HepG2 (cell line): ENCODE data around the gene NFE2L1. TPM values are rescaled to one million over a fixed set of nuclear protein-coding genes. Genes with fewer than 3 reads are reported as not detected.

Experiments used
- CREB3 ChIP-seq: sonication (generic); formaldehyde crosslinking; IDR thresholded peaks from 2 replicates; pipeline ENCODE4 v1.5.0; 2020; ENCODE audit warnings: missing genetic modification reagents
- GATAD1 ChIP-seq: IDR thresholded peaks from 2 replicates; pipeline ENCODE4 v1.6.1; 2016; ENCODE audit warnings: missing genetic modification reagents, missing compliant biosample characterization
- HMG20A ChIP-seq: IDR thresholded peaks from 2 replicates; pipeline ENCODE4 v1.6.1; 2016; ENCODE audit warnings: borderline replicate concordance
- KDM6A ChIP-seq: IDR thresholded peaks from 2 replicates; pipeline ENCODE4 v1.6.1; 2016; ENCODE audit warnings: low read depth
- NFYC ChIP-seq: IDR thresholded peaks from 2 replicates; pipeline ENCODE4 v1.6.1; 2016; ENCODE audit warnings: missing genetic modification reagents, missing compliant biosample characterization
- PAWR ChIP-seq: sonication (generic); formaldehyde crosslinking; IDR thresholded peaks from 2 replicates; pipeline ENCODE4 v1.4.0; 2020; ENCODE audit warnings: missing genetic modification reagents, mild to moderate bottlenecking, borderline replicate concordance
- SOX13 ChIP-seq, 3 experiments: fragments of 450-650 bp in 1 of 3; sonication (generic) in 1 of 3; formaldehyde crosslinking in 1 of 3; IDR thresholded peaks in 2 of 3; conservative IDR thresholded peaks in 1 of 3; 2 replicates each; pipeline versions ENCODE4 v1.5.0 to v1.6.1; 2016 to 2020; ENCODE audit warnings: antibody characterized with exemption in 1 of 3, mild to moderate bottlenecking in 1 of 3, missing compliant biosample characterization in 1 of 3, missing genetic modification reagents in 1 of 3, moderate library complexity in 1 of 3
- TEAD3 ChIP-seq: optimal IDR thresholded peaks from 2 replicates; pipeline ENCODE3; 2016; ENCODE audit warnings: borderline replicate concordance
- THRA ChIP-seq: sonication (generic); formaldehyde crosslinking; IDR thresholded peaks from 2 replicates; pipeline ENCODE4 v1.4.0; 2020; ENCODE audit warnings: missing genetic modification reagents, borderline replicate concordance
- ZFYVE20 ChIP-seq: sonication (generic); formaldehyde crosslinking; IDR thresholded peaks from 2 replicates; pipeline ENCODE4 v1.8.0; 2023; ENCODE audit warnings: low read depth, mild to moderate bottlenecking, moderate library complexity, missing genetic modification reagents, borderline replicate concordance
- ZNF362 ChIP-seq: sonication (generic); formaldehyde crosslinking; IDR thresholded peaks from 2 replicates; pipeline ENCODE4 v1.4.0; 2020; ENCODE audit warnings: missing genetic modification reagents, mild to moderate bottlenecking, borderline replicate concordance
- ZNF558 ChIP-seq: sonication (generic); formaldehyde crosslinking; IDR thresholded peaks from 2 replicates; pipeline ENCODE4 v1.9.0; 2022; ENCODE audit warnings: mild to moderate bottlenecking, missing genetic modification reagents, borderline replicate concordance
- ZSCAN21 ChIP-seq: sonication (generic); formaldehyde crosslinking; IDR thresholded peaks from 2 replicates; pipeline ENCODE4 v1.8.0; 2022; ENCODE audit warnings: mild to moderate bottlenecking, missing genetic modification reagents, moderate library complexity, borderline replicate concordance
- polyA plus RNA-seq, 8 experiments: library from polyadenylated mRNA; depleted of rRNA in 3 of 8; stranded (reverse) in 7 of 8; unstranded in 1 of 8; fragments of >200 nt; fragmentation: Illumina TruSeq in 4 of 8; extraction: Trizol in 4 of 8; gene quantifications; 2 replicates each; pipeline versions ENCODE4 v1.2.1 to v1.2.3, GENCODE V29; 2011 to 2016; ENCODE audit warnings: low read depth in 4 of 8, missing spikeins in 1 of 8, mixed read lengths in 1 of 8; ENCODE audit not compliant: insufficient read depth in 1 of 8
- total RNA-seq, 5 experiments: library from RNA; depleted of rRNA; stranded (reverse); fragments of >200 nt; fragmentation: Illumina TruSeq; extraction: Trizol; gene quantifications; 2 replicates each; pipeline ENCODE4 v1.2.3, GENCODE V29; 2016; ENCODE audit warnings: low read depth in 1 of 5
- TF ChIP-seq, protein P1 (sequence below): sonication (generic); formaldehyde crosslinking; IDR thresholded peaks from 2 replicates; pipeline ENCODE4 v1.8.0; 2022; ENCODE audit warnings: low read depth, missing genetic modification reagents
- TF ChIP-seq, protein P2 (sequence below): sonication (generic); formaldehyde crosslinking; conservative IDR thresholded peaks from 2 replicates; pipeline ENCODE4 v1.4.0; 2020; ENCODE audit warnings: missing genetic modification reagents
- TF ChIP-seq, protein P3 (sequence below): sonication (generic); formaldehyde crosslinking; IDR thresholded peaks from 2 replicates; pipeline ENCODE4 v1.4.0; 2020; ENCODE audit warnings: missing genetic modification reagents, mild to moderate bottlenecking, borderline replicate concordance

Gene NFE2L1
- total and polyA plus RNA-seq, 2 of the 13 experiments (the other 11 are each of a cell fraction or from before 2014, with no cell fraction given) = 67.0 to 234 TPM

DNA sequence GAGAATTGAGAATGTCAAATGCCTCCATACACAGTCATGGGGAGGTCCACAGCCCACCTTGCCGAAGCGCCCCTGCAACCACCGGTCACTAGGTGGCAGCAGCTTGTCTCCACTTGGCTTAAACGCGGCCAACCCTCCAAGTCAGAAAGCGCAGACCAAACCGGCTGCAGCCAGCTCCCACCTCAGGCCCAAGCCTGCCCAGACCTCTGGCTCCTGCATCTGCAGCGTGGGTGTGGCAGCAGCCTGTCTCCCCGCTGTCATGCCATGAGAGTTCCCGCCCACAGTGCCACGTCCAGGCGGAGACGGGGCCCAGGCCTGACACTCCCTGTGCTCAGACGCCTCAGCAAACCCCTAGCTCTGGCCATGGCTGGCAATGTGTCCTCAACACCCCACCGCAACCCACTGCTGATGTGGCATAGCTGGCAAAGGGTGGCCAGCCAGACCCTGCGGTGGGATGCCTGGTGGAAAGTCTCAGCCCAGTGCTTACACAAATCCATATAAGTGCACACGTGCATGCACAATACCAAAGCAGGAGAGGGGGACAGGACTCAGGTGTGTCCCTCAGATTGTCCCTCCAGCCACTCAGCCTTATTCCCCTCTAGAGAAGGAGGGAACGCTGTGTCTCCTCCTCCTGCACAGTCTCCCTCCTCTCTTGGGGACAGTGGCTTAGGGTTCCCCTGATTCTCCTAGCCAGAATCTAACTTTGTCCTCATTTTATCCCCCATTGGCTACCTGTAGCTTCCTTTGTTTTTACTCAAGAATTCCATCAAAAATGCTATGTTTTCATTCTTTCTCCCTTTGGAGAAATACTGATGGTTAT lies 21.4 kb upstream of the NFE2L1 start (continued):
- TF ChIP-seq HMG20A (CRISPR knock-in tag) = no peak
- TF ChIP-seq ZNF362 (CRISPR knock-in tag) = 0 out of 2 replicates have a peak, but pooled peaks have one; percentile 22
- TF ChIP-seq THRA = 0 out of 2 replicates have a peak, but pooled peaks have one; percentile 26
- no peak for TF ChIP-seq SOX13 (IDR thresholded peaks at IDR 0.05)
- 0 out of 4 replicates have a peak, but pooled peaks of 1 of the 2 experiments have one; percentile 20 for TF ChIP-seq SOX13 (CRISPR knock-in tag; conservative IDR thresholded peaks at IDR 0.05 in 1 of 2, IDR thresholded peaks at IDR 0.05 in 1 of 2)
- TF ChIP-seq, protein P1, sequence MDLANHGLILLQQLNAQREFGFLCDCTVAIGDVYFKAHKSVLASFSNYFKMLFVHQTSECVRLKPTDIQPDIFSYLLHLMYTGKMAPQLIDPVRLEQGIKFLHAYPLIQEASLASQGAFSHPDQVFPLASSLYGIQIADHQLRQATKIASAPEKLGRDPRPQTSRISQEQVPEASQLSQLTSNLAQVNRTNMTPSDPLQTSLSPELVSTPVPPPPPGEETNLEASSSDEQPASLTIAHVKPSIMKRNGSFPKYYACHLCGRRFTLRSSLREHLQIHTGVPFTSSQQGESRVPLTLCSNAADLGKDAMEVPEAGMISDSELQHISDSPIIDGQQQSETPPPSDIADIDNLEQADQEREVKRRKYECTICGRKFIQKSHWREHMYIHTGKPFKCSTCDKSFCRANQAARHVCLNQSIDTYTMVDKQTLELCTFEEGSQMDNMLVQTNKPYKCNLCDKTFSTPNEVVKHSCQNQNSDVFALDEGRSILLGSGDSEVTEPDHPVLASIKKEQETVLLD (CRISPR knock-in tag) = no peak
- peak; percentile 45 for TF ChIP-seq TEAD3
- no peak for TF ChIP-seq ZNF558 (CRISPR knock-in tag)
- no peak for TF ChIP-seq ZFYVE20
- TF ChIP-seq CREB3 (CRISPR knock-in tag) = no peak
- no peak for TF ChIP-seq KDM6A (CRISPR knock-in tag)
- TF ChIP-seq, protein P2, sequence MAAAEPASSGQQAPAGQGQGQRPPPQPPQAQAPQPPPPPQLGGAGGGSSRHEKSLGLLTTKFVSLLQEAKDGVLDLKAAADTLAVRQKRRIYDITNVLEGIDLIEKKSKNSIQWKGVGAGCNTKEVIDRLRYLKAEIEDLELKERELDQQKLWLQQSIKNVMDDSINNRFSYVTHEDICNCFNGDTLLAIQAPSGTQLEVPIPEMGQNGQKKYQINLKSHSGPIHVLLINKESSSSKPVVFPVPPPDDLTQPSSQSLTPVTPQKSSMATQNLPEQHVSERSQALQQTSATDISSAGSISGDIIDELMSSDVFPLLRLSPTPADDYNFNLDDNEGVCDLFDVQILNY = no peak
- no peak for TF ChIP-seq PAWR
- no peak; the same call in 1 of the 2 replicates for TF ChIP-seq ZSCAN21 (CRISPR knock-in tag)
- TF ChIP-seq, protein P3, sequence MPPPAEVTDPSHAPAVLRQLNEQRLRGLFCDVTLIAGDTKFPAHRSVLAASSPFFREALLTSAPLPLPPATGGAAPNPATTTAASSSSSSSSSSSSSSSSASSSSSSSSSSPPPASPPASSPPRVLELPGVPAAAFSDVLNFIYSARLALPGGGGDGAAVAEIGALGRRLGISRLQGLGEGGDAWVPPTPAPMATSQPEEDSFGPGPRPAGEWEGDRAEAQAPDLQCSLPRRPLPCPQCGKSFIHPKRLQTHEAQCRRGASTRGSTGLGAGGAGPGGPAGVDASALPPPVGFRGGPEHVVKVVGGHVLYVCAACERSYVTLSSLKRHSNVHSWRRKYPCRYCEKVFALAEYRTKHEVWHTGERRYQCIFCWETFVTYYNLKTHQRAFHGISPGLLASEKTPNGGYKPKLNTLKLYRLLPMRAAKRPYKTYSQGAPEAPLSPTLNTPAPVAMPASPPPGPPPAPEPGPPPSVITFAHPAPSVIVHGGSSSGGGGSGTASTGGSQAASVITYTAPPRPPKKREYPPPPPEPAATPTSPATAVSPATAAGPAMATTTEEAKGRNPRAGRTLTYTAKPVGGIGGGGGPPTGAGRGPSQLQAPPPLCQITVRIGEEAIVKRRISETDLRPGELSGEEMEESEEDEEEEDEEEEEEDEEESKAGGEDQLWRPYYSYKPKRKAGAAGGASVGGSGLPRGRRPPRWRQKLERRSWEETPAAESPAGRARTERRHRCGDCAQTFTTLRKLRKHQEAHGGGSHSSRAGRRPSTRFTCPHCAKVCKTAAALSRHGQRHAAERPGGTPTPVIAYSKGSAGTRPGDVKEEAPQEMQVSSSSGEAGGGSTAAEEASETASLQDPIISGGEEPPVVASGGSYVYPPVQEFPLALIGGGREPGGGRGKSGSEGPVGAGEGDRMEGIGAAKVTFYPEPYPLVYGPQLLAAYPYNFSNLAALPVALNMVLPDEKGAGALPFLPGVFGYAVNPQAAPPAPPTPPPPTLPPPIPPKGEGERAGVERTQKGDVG (CRISPR knock-in tag) = no peak
- TF ChIP-seq GATAD1 (CRISPR knock-in tag) = 0 out of 2 replicates have a peak, but pooled peaks have one; percentile 54
- TF ChIP-seq NFYC (CRISPR knock-in tag) = no peak
